ENCODE measurements around the gene PHLDA3.

PHLDA3 gene

GRCh38 chr1:201499191-201499590 is 30.2 kb upstream of the PHLDA3 start:
- no peak for TF ChIP-seq CTCF (IDR thresholded peaks at IDR 0.05; ENCODE audit: insufficient read depth, low read length, poor library complexity, severe bottlenecking)
- Histone ChIP-seq H3K36me3 (ENCODE audit: control insufficient read depth, insufficient read depth, low read length) (peaks cover 11% of the 10 kb centered on the region), H3K4me3 (replicated peaks; ENCODE audit: low read depth, low read length) (no peak overlapping the region), H3K27me3 (replicated peaks; ENCODE audit: control insufficient read depth, insufficient read depth, low read length) (no peaks in the 10 kb centered on the region)
- no peak for DNase-seq (ENCODE audit: extremely low read depth, insufficient read length)

GRCh38 chr1:201498621-201499020 is 29.6 kb upstream of the PHLDA3 start:
- H3K4me3 ChIP-seq (replicated peaks; ENCODE audit: low read depth, low read length) = no peak overlapping the region
- TF ChIP-seq CTCF (IDR thresholded peaks at IDR 0.05; ENCODE audit: insufficient read depth, low read length, poor library complexity, severe bottlenecking) = no peak
- DNase-seq (ENCODE audit: extremely low read depth, insufficient read length) = no peak
- H3K36me3 ChIP-seq (ENCODE audit: control insufficient read depth, insufficient read depth, low read length) = peaks cover 12% of the 10 kb centered on the region
- no peaks in the 10 kb centered on the region for H3K27me3 ChIP-seq (replicated peaks; ENCODE audit: control insufficient read depth, insufficient read depth, low read length)

GRCh38 chr1:201497935-201498509 is 29.0 kb upstream of the PHLDA3 start:
- peaks cover 10% of the 10 kb centered on the region for H3K36me3 ChIP-seq (ENCODE audit: control insufficient read depth, insufficient read depth, low read length)

GRCh38 chr1:201496296-201496690 is 27.3 kb upstream of the PHLDA3 start:
- TF ChIP-seq CTCF (IDR thresholded peaks at IDR 0.05; ENCODE audit: insufficient read depth, low read length, poor library complexity, severe bottlenecking) = no peak
- no peak overlapping the region for H3K4me3 ChIP-seq (replicated peaks; ENCODE audit: low read depth, low read length)
- H3K27me3 ChIP-seq (replicated peaks; ENCODE audit: control insufficient read depth, insufficient read depth, low read length) = no peaks in the 10 kb centered on the region
- no peak for DNase-seq (ENCODE audit: extremely low read depth, insufficient read length)
- peaks cover 10% of the 10 kb centered on the region for H3K36me3 ChIP-seq (ENCODE audit: control insufficient read depth, insufficient read depth, low read length)

More at GRCh38 chr1:201497935-201498509, 29.0 kb upstream of the PHLDA3 start:
- H3K4me3 ChIP-seq (replicated peaks; ENCODE audit: low read depth, low read length) = no peak overlapping the region
- no peak for TF ChIP-seq CTCF (IDR thresholded peaks at IDR 0.05; ENCODE audit: insufficient read depth, low read length, poor library complexity, severe bottlenecking)
- DNase-seq (ENCODE audit: extremely low read depth, insufficient read length) = no peak
- H3K27me3 ChIP-seq (replicated peaks; ENCODE audit: control insufficient read depth, insufficient read depth, low read length) = no peaks in the 10 kb centered on the region

GRCh38 chr1:201495551-201496295 is 26.7 kb upstream of the PHLDA3 start:
- no peak for DNase-seq (ENCODE audit: extremely low read depth, insufficient read length)
- TF ChIP-seq CTCF (IDR thresholded peaks at IDR 0.05; ENCODE audit: insufficient read depth, low read length, poor library complexity, severe bottlenecking) = no peak
- Histone ChIP-seq H3K36me3 (ENCODE audit: control insufficient read depth, insufficient read depth, low read length) (peaks cover 10% of the 10 kb centered on the region), H3K27me3 (replicated peaks; ENCODE audit: control insufficient read depth, insufficient read depth, low read length) (no peaks in the 10 kb centered on the region), H3K4me3 (replicated peaks; ENCODE audit: low read depth, low read length) (no peak overlapping the region)

Measured in GM06990 (cell line).